ENCODE data around the gene MORN1.

Gene MORN1

GRCh38 chr1:2340918-2341254 is 50.5 kb downstream of the MORN1 start:
- H3K4me1 ChIP-seq (ENCODE audit: control insufficient read depth in 1 of 2, insufficient read depth in 1 of 2, low read depth in 1 of 2, low read length in 1 of 2): no peaks in the 10 kb centered on the region
- H3K4me3 ChIP-seq (ENCODE audit: low read depth in 1 of 2, low read length in 1 of 2): no peak overlapping the region
- H3K27ac ChIP-seq: no peak overlapping the region
- H3K36me3 ChIP-seq: no peaks in the 10 kb centered on the region
- H3K9me3 ChIP-seq: no peaks in the 10 kb centered on the region
- no peaks in the 10 kb centered on the region for H3K27me3 ChIP-seq
- no peak for TF ChIP-seq CTCF (IDR thresholded peaks at IDR 0.05)

GRCh38 chr1:2340086-2340917 is 51.1 kb downstream of the MORN1 start:
- TF ChIP-seq CTCF (IDR thresholded peaks at IDR 0.05): no peak
- Histone ChIP-seq H3K27me3 (no peaks in the 10 kb centered on the region), H3K27ac (no peak overlapping the region), H3K9me3 (no peaks in the 10 kb centered on the region), H3K4me3 (ENCODE audit: low read depth in 1 of 2, low read length in 1 of 2) (no peak overlapping the region), H3K4me1 (ENCODE audit: control insufficient read depth in 1 of 2, insufficient read depth in 1 of 2, low read depth in 1 of 2, low read length in 1 of 2) (no peaks in the 10 kb centered on the region), H3K36me3 (no peaks in the 10 kb centered on the region)

GRCh38 chr1:2339206-2340085 is 51.9 kb downstream of the MORN1 start:
- Histone ChIP-seq H3K27ac (no peak overlapping the region), H3K36me3 (no peaks in the 10 kb centered on the region), H3K4me1 (ENCODE audit: control insufficient read depth in 1 of 2, insufficient read depth in 1 of 2, low read depth in 1 of 2, low read length in 1 of 2) (no peaks in the 10 kb centered on the region), H3K4me3 (ENCODE audit: low read depth in 1 of 2, low read length in 1 of 2) (no peak overlapping the region), H3K9me3 (no peaks in the 10 kb centered on the region), H3K27me3 (no peaks in the 10 kb centered on the region)
- no peak for TF ChIP-seq CTCF (IDR thresholded peaks at IDR 0.05)

- no peaks in the 10 kb centered on the region for H3K4me1 ChIP-seq (ENCODE audit: control insufficient read depth in 1 of 2, insufficient read depth in 1 of 2, low read depth in 1 of 2, low read length in 1 of 2)
- no peaks in the 10 kb centered on the region for H3K27me3 ChIP-seq
- H3K9me3 ChIP-seq: no peaks in the 10 kb centered on the region
- H3K36me3 ChIP-seq: no peaks in the 10 kb centered on the region
- H3K27ac ChIP-seq: no peak overlapping the region
- H3K4me3 ChIP-seq (ENCODE audit: low read depth in 1 of 2, low read length in 1 of 2): no peak overlapping the region
- TF ChIP-seq CTCF (IDR thresholded peaks at IDR 0.05): no peak
Measured at GRCh38 chr1:2337501-2337900, 53.9 kb downstream of the MORN1 start.

- H3K36me3 ChIP-seq: no peaks in the 10 kb centered on the region
- no peaks in the 10 kb centered on the region for H3K27me3 ChIP-seq
- no peak for TF ChIP-seq CTCF (IDR thresholded peaks at IDR 0.05)
- no peak overlapping the region for H3K27ac ChIP-seq
- no peaks in the 10 kb centered on the region for H3K4me1 ChIP-seq (ENCODE audit: control insufficient read depth in 1 of 2, insufficient read depth in 1 of 2, low read depth in 1 of 2, low read length in 1 of 2)
- no peak overlapping the region for H3K4me3 ChIP-seq (ENCODE audit: low read depth in 1 of 2, low read length in 1 of 2)
- H3K9me3 ChIP-seq: no peaks in the 10 kb centered on the region
Measured at GRCh38 chr1:2337081-2337480, 54.3 kb downstream of the MORN1 start.
